ENCODE results near the gene KCNJ8.

Gene KCNJ8

GRCh38 chr12:21775133-21775820, 771 bp upstream of the KCNJ8 start:
- H3K79me2 ChIP-seq (ENCODE audit: low read length), result no peaks in the 10 kb centered on the region
- TF ChIP-seq, protein P1, sequence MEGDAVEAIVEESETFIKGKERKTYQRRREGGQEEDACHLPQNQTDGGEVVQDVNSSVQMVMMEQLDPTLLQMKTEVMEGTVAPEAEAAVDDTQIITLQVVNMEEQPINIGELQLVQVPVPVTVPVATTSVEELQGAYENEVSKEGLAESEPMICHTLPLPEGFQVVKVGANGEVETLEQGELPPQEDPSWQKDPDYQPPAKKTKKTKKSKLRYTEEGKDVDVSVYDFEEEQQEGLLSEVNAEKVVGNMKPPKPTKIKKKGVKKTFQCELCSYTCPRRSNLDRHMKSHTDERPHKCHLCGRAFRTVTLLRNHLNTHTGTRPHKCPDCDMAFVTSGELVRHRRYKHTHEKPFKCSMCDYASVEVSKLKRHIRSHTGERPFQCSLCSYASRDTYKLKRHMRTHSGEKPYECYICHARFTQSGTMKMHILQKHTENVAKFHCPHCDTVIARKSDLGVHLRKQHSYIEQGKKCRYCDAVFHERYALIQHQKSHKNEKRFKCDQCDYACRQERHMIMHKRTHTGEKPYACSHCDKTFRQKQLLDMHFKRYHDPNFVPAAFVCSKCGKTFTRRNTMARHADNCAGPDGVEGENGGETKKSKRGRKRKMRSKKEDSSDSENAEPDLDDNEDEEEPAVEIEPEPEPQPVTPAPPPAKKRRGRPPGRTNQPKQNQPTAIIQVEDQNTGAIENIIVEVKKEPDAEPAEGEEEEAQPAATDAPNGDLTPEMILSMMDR (IDR thresholded peaks at IDR 0.05; ENCODE audit: low read length), result no peak
- TF ChIP-seq EZH2phosphoT487 (IDR thresholded peaks at IDR 0.05; ENCODE audit: low read length) (no peak), EZH2 (optimal IDR thresholded peaks at IDR 0.05; ENCODE audit: low read depth, low read length) (no peak)
- no peak overlapping the region for H2AFZ ChIP-seq (ENCODE audit: low read length)
- no peaks in the 10 kb centered on the region for H3K4me1 ChIP-seq (ENCODE audit: low read length)
- H4K20me1 ChIP-seq (ENCODE audit: insufficient read depth, low read length), result no peaks in the 10 kb centered on the region
- H3K4me2 ChIP-seq (ENCODE audit: low read depth, low read length), result no peak overlapping the region
- H3F3A ChIP-seq (ENCODE audit: insufficient read depth, low read length), result no peaks in the 10 kb centered on the region
- no peaks in the 10 kb centered on the region for H3K9me3 ChIP-seq (replicated peaks; ENCODE audit: insufficient read depth, low read length)
- H3K4me3 ChIP-seq (ENCODE audit: low read length), result no peak overlapping the region
- H3K9me2 ChIP-seq (replicated peaks; ENCODE audit: insufficient read depth, low read length), result no peaks in the 10 kb centered on the region
- H3K27ac ChIP-seq (ENCODE audit: low read length), result no peak overlapping the region
- no peak for DNase-seq
- H3K36me3 ChIP-seq (replicated peaks; ENCODE audit: insufficient read depth, low read length), result no peaks in the 10 kb centered on the region
- no peak overlapping the region for H3K9ac ChIP-seq (ENCODE audit: low read length)
- no peaks in the 10 kb centered on the region for H3K27me3 ChIP-seq (replicated peaks; ENCODE audit: insufficient read depth, low read length)

GRCh38 chr12:21773806-21774205, 700 bp downstream of the KCNJ8 start:
- no peaks in the 10 kb centered on the region for H3K27me3 ChIP-seq (replicated peaks; ENCODE audit: insufficient read depth, low read length)
- no peaks in the 10 kb centered on the region for H4K20me1 ChIP-seq (ENCODE audit: insufficient read depth, low read length)
- H3K4me2 ChIP-seq (ENCODE audit: low read depth, low read length), result no peak overlapping the region
- no peak overlapping the region for H3K9ac ChIP-seq (ENCODE audit: low read length)
- TF ChIP-seq EZH2 (optimal IDR thresholded peaks at IDR 0.05; ENCODE audit: low read depth, low read length) (no peak), EZH2phosphoT487 (IDR thresholded peaks at IDR 0.05; ENCODE audit: low read length) (no peak)
- TF ChIP-seq, protein P1 (IDR thresholded peaks at IDR 0.05; ENCODE audit: low read length), result no peak
- no peaks in the 10 kb centered on the region for H3K9me2 ChIP-seq (replicated peaks; ENCODE audit: insufficient read depth, low read length)
- no peak overlapping the region for H3K4me3 ChIP-seq (ENCODE audit: low read length)
- no peak overlapping the region for H2AFZ ChIP-seq (ENCODE audit: low read length)
- H3K27ac ChIP-seq (ENCODE audit: low read length), result no peak overlapping the region
- H3K4me1 ChIP-seq (ENCODE audit: low read length), result no peaks in the 10 kb centered on the region
- H3K9me3 ChIP-seq (replicated peaks; ENCODE audit: insufficient read depth, low read length), result no peaks in the 10 kb centered on the region
- no peaks in the 10 kb centered on the region for H3F3A ChIP-seq (ENCODE audit: insufficient read depth, low read length)
- H3K36me3 ChIP-seq (replicated peaks; ENCODE audit: insufficient read depth, low read length), result no peaks in the 10 kb centered on the region
- no peak for DNase-seq
- no peaks in the 10 kb centered on the region for H3K79me2 ChIP-seq (ENCODE audit: low read length)

DNA sequence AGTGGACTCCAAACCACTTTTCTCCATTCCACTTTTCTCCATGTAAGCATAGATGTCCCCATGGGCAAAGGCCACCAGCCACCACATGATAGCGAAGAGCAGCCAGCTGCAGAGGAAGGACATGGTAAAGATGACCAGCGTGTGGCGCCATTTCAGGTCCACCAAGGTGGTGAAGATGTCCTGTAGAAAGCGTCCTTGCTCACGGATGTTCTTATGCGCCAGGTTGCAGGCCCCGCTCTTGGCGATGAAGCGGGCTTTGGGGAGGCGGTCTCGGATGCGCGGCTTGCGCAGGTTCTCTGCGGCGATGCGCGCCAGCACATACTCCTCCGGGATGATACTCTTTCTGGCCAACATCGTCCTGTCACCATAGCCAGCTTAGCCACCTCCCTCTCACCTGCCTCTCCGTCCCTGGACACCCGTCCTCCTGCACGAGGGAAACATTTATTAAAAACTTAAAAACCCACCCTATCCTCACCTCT, 1.2 kb downstream of the KCNJ8 start:
- H3K27ac ChIP-seq (ENCODE audit: low read length), result no peak overlapping the region
- H3K4me1 ChIP-seq (ENCODE audit: low read length), result no peaks in the 10 kb centered on the region
- TF ChIP-seq EZH2 (optimal IDR thresholded peaks at IDR 0.05; ENCODE audit: low read depth, low read length), result no peak
- TF ChIP-seq EZH2phosphoT487 (IDR thresholded peaks at IDR 0.05; ENCODE audit: low read length), result no peak
- TF ChIP-seq, protein P1 (IDR thresholded peaks at IDR 0.05; ENCODE audit: low read length), result no peak
- no peak overlapping the region for H3K9ac ChIP-seq (ENCODE audit: low read length)
- H2AFZ ChIP-seq (ENCODE audit: low read length), result no peak overlapping the region
- H3F3A ChIP-seq (ENCODE audit: insufficient read depth, low read length), result no peaks in the 10 kb centered on the region
- no peak overlapping the region for H3K4me3 ChIP-seq (ENCODE audit: low read length)
- H3K36me3 ChIP-seq (replicated peaks; ENCODE audit: insufficient read depth, low read length), result no peaks in the 10 kb centered on the region
- no peaks in the 10 kb centered on the region for H3K9me2 ChIP-seq (replicated peaks; ENCODE audit: insufficient read depth, low read length)
- no peak overlapping the region for H3K4me2 ChIP-seq (ENCODE audit: low read depth, low read length)
- no peaks in the 10 kb centered on the region for H4K20me1 ChIP-seq (ENCODE audit: insufficient read depth, low read length)
- no peaks in the 10 kb centered on the region for H3K9me3 ChIP-seq (replicated peaks; ENCODE audit: insufficient read depth, low read length)
- no peak for DNase-seq
- no peaks in the 10 kb centered on the region for H3K79me2 ChIP-seq (ENCODE audit: low read length)
- H3K27me3 ChIP-seq (replicated peaks; ENCODE audit: insufficient read depth, low read length), result no peaks in the 10 kb centered on the region
